ENCODE results near the gene POU2F3. TPM values are rescaled to one million over a fixed set of nuclear protein-coding genes. Genes with fewer than 3 reads are reported as not detected.
A peak's percentile ranks its signal among the peaks of the same experiment; 100 is the strongest.

The POU2F3 gene
- total RNA-seq, 1 donor from 2014 or later = not detected

- Mint-ChIP-seq H3K27me3 (ENCODE audit: low read depth) (peaks cover 4% of the 10 kb centered on the region), H3K36me3 (ENCODE audit: low read depth) (peaks cover 1% of the 10 kb centered on the region), H3K27ac (ENCODE audit: unreplicated experiment) (peak overlapping the region; percentile 33), H3K9me3 (ENCODE audit: low read depth) (no peaks in the 10 kb centered on the region), H3K4me1 (ENCODE audit: low read depth) (peaks cover 15% of the 10 kb centered on the region), H3K4me3 (ENCODE audit: unreplicated experiment) (peak overlapping the region; percentile 77)
- no peak for TF ChIP-seq CTCF (IDR thresholded peaks at IDR 0.05)
- DNase-seq (ENCODE audit: low spot score) = no peak
Measured at GRCh38 chr11:120209746-120210625, 30.0 kb upstream of the POU2F3 start.

- peaks cover 4% of the 10 kb centered on the region for H3K27me3 Mint-ChIP-seq (ENCODE audit: low read depth)
- peaks cover 20% of the 10 kb centered on the region for H3K4me1 Mint-ChIP-seq (ENCODE audit: low read depth)
- peak within 1 kb of the TSS; percentile 83 for H3K4me3 Mint-ChIP-seq (ENCODE audit: unreplicated experiment)
- H3K27ac Mint-ChIP-seq (ENCODE audit: unreplicated experiment) = peak within 1 kb of the TSS; percentile 51
- DNase-seq (ENCODE audit: low spot score) = no peak
- TF ChIP-seq CTCF (IDR thresholded peaks at IDR 0.05) = peak; percentile 68
- no peaks in the 10 kb centered on the region for H3K9me3 Mint-ChIP-seq (ENCODE audit: low read depth)
- peaks cover 1% of the 10 kb centered on the region for H3K36me3 Mint-ChIP-seq (ENCODE audit: low read depth)
Measured at GRCh38 chr11:120210626-120211521, 29.1 kb upstream of the POU2F3 start, which contains the start of gene OAF. TSS of gene OAF (plus strand) at chr11:120211032. CDS start at chr11:120211280, 248 bp downstream.

GRCh38 chr11:120211522-120212258 is 28.2 kb upstream of the POU2F3 start:
- Mint-ChIP-seq H3K27ac (ENCODE audit: unreplicated experiment) (peak overlapping the region; percentile 51), H3K4me3 (ENCODE audit: unreplicated experiment) (peak overlapping the region; percentile 83), H3K4me1 (ENCODE audit: low read depth) (peaks cover 20% of the 10 kb centered on the region), H3K9me3 (ENCODE audit: low read depth) (no peaks in the 10 kb centered on the region), H3K27me3 (ENCODE audit: low read depth) (no peaks in the 10 kb centered on the region), H3K36me3 (ENCODE audit: low read depth) (no peaks in the 10 kb centered on the region)
- no peak for TF ChIP-seq CTCF (IDR thresholded peaks at IDR 0.05)
- DNase-seq (ENCODE audit: low spot score) = no peak

- Mint-ChIP-seq H3K9me3 (ENCODE audit: low read depth) (no peaks in the 10 kb centered on the region), H3K4me1 (ENCODE audit: low read depth) (peaks cover 20% of the 10 kb centered on the region), H3K36me3 (ENCODE audit: low read depth) (no peaks in the 10 kb centered on the region), H3K4me3 (ENCODE audit: unreplicated experiment) (peak overlapping the region; percentile 25), H3K27ac (ENCODE audit: unreplicated experiment) (peak overlapping the region; percentile 32), H3K27me3 (ENCODE audit: low read depth) (no peaks in the 10 kb centered on the region)
- TF ChIP-seq CTCF (IDR thresholded peaks at IDR 0.05) = no peak
- no peak for DNase-seq (ENCODE audit: low spot score)
Measured at GRCh38 chr11:120212259-120212878, 27.6 kb upstream of the POU2F3 start.
